ENCODE measurements around the gene CAPS.
"Not testable (repeated sequence)": the region's sequence is repeated elsewhere in the genome, so short reads cannot be mapped to it uniquely, and the experiment has no call there.

CAPS gene

DNA sequence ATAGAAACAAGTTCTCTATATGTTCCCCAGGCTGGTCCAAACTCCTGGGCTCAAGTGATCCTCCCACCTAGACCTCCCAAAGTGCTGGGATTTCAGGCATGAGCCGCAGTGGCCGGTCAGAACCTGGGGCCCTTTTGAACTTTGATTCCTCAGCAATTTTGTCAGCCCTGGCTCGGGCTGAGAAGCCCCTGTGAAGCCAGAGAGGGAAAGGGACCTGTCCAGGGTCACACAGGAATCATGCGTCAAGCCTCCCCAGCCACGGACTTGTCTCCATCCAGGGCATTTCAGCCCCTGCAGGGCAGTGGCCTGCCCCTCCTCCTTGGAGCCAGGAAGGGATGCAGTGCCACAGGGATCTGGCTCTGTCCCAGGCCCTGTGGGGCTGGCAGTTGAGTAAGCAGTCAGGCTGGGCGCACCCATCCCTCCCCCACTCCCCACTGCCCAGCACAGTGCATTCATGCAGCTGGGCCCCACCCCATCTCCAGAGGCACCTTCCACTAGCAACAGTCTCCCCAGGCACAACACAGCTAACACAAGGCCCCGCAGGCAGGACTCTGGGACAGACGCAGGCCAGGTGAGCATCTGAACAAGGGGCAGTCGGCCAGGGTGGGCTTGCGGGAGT, at the start of gene CAPS:
CAPS (plus strand) TSS at position 516 of the 619 bp plus-strand sequence. CDS start 153 bp downstream, outside the sequence.
- in situ Hi-C loops (cut with HindIII; ENCODE audit: low sequenced_read_pairs): no loop called here

DNA sequence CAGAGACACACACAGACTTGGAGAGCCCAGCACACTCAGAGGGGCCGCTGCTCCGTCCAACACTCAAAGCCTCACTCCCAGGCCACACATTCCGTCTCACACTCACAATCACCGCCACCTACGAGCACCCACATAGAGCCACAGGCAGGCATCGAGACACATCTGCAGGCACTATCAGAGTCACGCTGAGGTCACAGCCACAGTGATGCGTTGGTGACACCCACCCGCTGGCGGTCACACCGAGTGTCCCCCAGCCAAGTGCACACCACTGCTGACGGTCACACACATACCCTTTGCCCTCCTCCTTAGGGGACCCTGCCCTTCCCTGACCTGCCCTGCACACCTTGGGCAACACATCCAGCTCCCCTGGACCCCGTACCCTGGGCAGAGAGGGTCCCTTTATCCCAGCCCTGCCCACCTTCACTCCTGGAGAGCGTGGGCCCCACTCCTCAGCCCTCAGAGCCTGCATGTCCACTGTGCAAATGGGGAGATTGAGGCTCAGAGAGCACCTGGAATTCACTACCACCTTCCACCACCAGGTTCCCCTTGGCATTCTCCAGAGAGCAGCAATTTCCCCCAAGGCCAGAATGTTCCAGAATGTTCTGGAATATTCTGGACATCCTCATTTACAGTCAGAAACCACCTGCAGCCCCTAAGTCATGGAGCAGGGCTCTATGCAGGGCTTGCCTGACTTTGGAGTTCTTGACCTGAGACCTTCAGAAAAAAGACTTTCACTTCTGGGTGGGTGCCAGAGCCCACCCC, 49.1 kb upstream of the CAPS start:
- in situ Hi-C loops (cut with HindIII; ENCODE audit: low sequenced_read_pairs): no loop called here

DNA sequence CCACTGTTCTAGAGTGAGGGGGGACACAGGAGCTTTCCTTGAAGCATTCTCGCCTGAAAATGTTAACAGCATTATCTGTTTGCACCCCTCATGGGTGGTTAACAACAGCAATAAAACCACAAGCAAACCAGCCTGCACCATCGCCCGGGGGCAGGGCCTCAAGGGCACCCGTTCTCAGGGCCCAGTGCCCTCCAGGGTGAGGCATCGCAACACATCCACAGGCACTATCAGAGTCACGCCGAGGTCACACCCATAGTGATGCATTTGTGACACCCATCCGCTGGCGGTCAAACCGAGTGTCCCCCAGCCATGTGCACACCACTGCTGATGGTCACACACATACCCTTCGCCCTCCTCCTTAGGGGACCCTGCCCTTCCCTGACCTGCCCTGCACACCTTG, 48.3 kb upstream of the CAPS start:
- in situ Hi-C loops (cut with HindIII; ENCODE audit: low sequenced_read_pairs): no loop called here

DNA sequence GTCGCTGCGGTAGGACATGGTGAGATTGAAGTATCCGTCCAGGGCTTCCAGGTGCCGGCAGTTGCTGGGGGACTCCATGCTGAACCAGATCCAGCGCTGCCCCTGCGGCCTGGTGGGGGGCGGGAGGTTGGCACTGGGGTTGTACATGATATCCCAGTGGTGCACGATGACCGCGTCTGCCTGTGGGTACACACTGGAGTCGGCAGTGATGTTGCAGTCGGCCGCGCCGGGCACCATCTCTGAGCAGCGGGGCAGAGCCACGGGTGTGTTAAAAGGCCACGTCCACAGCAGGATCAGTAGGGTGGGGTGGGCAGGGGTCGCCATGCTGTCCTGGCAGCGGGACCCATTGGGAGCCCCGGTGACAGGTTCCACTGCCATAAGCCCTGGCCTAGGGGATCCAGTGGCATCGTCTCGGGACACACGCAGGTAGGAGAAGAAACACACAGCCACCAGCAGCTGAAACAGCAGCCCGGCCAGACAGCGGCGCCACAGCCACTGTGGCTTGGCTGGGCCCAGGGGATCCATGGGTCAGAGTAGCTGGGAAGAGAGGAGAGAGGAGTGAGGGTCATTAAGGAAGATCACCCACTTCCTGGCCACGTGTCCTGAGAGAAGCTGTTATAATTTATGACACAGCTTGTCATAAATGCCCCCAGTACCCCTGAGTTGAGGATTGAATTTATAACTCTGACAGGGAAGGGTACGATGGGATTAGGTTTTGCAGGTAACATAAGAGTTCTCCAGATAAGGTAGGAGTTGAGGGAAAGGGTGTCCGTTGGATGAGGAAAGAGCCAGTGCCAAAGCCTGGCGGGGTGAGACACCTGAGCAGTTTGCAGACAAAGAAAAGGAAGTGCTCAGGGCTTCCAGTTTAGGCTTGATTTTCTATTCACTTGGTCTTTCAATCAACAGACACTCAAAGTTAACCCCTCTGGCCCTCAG, 46.6 kb upstream of the CAPS start:
- in situ Hi-C loops (cut with HindIII; ENCODE audit: low sequenced_read_pairs): no loop called here

DNA sequence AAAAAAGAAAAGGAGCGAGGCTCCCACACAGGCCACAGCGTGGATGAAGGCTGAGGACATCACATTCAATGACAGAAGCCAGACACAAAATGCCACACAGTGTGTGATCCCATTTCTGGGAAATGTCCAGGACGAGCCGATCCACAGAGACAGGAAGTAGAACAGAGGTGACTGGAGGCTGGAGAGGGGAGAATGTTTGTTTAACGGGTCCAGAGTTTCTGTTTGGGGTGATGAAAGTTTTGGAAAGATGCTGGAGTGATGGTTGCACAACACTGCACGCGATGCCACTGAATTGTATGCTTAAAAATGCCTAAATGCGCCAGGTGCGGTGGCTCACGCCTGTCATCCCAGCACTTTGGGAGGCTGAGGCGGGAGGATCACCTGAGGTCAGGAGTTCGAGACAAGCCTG, 43.1 kb upstream of the CAPS start:
- in situ Hi-C loops (cut with HindIII; ENCODE audit: low sequenced_read_pairs): no loop called here

DNA sequence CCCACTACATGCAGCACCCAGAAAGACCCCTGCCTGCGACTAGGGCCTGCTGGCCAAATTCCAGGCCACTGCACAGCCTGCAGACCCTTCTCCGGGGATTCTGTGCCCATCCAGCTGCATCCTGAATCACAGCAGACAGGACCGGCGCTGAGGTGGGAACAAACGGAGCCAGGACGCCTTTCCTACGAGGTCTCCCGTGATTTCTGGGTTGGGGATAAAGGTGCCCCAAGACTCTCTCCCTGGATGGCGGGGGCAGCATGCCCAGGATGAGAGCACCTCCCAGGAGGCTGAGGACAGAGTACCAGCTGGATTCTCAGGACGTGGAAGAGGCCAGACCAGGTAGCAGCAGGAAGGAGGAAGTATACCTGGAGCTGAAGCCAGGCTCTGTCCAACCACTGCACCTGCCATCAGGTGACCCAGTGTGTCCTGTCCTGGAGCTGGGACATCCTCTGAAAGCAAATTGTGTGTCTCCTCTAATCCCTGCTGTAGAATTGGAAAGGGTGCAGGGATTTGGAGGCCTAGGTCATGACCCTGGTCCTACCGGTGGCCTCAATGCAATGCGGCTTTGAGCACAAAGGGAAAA, 40.3 kb upstream of the CAPS start:
- in situ Hi-C loops (cut with HindIII; ENCODE audit: low sequenced_read_pairs): no loop called here

DNA sequence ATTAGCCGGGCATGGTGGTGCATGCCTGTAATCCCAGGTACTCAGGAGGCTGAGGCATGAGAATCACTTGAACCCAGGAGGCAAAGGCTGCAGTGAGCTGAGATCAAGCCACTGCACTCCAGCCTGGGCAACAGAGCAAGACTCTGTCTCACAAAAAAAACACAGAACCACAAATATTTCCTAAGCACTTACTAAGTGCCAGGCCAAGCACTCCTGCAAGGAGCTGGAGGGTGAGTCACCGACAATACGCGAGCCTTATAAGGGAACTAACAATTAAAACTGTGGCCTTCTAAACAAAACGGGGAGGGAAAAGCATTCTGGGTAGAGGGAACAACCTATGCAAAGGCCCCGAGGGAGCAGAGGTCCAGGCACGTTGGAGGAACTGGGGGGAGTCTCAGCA, 39.6 kb upstream of the CAPS start:
- in situ Hi-C loops (cut with HindIII; ENCODE audit: low sequenced_read_pairs): not testable (repeated sequence)

DNA sequence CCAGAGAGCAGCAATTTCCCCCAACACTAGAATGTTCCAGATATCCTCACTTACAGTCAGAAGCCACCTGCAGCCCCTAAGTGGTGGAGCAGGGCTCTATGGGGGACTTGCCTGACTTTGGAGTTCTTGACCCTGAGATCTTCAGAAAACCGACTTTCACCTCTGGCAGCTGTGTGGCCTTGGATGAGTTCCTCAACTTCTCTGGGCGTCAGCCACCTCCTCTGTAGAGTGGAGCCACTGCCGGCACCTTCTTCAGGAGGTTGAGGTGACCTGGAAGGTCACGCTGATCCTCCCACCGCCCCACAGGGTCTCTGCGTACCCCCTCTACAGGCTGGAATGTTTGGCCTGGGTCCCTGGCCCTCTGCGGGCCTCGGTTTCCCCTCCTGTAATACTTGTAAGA, 36.6 kb upstream of the CAPS start:
- in situ Hi-C loops (cut with HindIII; ENCODE audit: low sequenced_read_pairs): no loop called here

DNA sequence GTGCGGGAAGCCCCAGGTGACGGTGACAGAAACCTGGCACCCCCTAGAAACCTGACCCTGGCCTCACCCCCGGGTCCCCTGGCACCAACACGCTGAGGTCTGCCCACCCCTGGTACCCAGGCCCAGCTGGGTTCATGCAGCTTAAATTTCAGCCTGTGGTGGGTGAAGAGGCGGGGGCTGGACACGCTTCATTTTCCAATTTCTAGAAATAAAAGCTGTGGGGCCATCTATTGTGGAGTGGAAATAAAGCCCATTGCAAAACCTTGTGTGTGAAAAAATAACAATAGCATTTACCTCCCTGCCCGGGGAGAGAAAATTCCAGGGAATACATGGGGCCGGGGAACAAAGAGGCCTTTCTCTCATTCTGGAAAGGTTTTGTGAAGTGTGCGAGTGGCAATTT, 36.2 kb upstream of the CAPS start:
- in situ Hi-C loops (cut with HindIII; ENCODE audit: low sequenced_read_pairs): no loop called here

DNA sequence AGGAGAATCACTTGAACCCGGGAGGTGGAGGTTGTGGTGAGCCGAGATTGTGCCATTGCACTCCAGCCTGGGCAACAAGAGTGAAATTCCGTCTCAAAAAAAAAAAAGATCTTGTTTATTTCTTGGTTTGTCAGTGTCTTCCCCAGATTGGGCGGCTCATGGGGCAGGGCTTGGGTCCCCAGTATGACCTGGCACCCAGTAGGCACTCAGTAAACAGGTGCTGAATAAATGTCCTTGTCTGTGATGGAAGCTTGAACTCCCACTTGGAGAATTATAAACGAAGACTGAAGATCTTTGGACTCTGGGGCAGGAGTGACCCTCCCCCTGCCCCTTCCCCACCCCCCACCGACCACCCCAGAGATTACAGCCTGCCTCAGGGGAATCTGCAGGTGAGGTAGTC, 33.9 kb upstream of the CAPS start:
- in situ Hi-C loops (cut with HindIII; ENCODE audit: low sequenced_read_pairs): no loop called here

DNA sequence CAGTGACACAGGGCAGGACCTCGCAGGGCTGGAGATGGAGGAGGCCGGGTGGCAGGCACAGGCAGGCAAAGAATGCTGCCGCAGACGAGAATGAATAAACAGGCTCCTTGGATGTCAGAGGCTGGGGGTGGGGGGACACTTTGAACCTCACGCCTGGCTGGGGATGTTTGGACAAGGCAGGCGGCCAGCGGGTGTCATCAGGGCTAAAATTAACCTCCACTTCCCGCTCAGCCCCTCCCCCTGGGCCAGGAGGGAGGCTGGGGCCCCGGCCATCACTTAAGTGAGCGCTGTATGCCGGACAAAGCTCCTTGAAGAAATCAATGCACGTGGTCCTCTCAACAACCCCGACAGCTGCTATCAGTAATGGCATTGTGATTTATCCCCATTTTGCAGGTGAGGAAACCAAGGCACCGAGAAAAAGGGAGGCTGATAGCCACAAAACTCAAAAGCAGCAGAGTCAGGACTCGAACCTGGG, 33.4 kb upstream of the CAPS start:
- in situ Hi-C loops (cut with HindIII; ENCODE audit: low sequenced_read_pairs): no loop called here

DNA sequence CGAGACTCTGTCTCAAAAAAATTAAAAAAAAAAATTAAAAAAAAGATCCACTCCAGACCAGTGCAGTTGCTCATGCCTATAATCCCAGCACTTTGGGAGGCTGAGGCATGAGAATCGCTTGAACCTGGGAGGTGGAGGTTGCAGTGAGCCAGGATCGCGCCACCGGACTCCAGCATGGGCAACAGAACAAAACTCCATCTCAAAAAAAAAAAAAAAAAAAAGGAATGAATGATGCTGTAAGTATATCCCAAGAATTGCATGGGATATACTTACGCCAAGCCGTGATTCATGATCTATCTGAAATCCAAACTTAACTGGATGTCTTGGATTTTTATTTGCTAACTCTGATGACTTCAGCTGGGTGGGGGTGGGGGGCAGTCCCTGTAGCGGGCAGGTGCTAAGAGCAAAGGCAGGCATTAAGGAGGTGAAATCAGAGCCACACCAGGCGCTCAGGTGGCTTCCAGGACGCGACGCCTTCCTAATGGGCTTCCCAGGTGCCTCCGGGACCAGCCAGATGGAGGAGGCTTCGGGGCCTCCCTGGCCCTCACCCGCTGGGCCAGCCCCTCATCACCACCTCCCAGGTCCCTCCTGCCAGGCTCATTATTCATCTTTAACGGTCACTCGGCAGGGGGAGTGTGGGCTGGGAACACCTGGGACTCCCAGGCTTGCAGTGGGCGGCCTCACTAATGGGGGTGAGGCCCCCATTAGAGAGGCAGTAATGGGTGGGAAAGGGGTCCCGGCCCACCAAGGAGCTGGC, 32.3 kb upstream of the CAPS start:
- in situ Hi-C loops (cut with HindIII; ENCODE audit: low sequenced_read_pairs): no loop called here

DNA sequence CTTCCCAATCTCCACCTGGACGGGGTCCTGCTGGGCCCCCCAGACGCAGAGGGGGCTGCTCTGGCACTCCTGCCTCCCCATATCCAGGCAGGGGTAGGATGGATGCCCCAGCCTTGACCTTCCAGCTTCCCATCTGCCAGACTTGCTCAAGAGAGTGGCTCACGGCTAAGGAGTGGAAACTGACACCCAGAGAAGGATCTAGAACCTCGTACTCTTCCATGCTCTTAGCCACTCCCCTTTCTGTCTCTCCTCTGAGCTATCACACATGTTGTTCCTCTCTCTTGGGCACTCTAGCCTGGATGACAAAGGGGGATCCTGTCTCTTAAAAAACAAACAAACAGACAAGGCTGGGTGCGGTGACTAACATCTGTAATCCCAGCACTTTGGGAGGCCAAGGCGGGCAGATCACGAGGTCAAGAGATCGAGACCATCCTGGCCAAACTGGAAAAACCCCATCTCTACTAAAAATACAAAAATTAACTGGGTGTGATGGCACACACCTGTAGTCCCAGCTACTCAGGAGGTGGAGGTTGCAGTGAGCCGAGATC, 31.6 kb upstream of the CAPS start:
- in situ Hi-C loops (cut with HindIII; ENCODE audit: low sequenced_read_pairs): no loop called here

DNA sequence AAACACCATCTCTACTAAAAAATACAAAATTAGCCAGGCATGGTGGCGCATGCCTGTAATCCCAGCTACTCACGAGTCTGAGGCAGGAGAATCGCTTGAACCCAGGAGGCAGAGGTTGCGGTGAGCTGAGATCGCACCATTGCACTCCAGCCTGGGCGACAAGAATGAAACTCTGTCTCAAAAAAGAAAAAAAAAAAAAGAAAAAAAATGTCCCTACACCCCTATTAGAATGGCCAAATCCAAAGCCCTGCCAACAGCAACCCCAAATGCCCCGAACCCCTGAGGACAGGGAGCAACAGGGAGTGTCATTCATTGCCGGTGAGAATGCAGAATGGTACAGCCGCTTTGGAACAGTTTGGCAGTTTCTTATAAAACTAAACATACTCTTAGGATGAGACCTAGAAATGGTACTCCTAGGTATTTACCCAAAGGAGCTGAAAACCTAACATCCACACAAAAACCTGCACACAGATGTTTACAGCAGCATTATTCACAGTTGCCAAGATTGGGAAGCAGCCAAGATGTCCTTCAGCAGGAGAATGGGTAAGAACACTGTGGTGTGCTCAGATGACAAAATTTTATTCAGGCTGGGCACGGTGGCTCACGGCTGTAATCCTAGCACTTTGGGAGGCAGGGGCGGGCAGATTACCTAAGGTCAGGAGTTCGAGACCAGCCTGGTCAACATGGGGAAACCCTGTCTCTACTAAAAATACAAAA, 30.7 kb upstream of the CAPS start:
- in situ Hi-C loops (cut with HindIII; ENCODE audit: low sequenced_read_pairs): not testable (repeated sequence)

DNA sequence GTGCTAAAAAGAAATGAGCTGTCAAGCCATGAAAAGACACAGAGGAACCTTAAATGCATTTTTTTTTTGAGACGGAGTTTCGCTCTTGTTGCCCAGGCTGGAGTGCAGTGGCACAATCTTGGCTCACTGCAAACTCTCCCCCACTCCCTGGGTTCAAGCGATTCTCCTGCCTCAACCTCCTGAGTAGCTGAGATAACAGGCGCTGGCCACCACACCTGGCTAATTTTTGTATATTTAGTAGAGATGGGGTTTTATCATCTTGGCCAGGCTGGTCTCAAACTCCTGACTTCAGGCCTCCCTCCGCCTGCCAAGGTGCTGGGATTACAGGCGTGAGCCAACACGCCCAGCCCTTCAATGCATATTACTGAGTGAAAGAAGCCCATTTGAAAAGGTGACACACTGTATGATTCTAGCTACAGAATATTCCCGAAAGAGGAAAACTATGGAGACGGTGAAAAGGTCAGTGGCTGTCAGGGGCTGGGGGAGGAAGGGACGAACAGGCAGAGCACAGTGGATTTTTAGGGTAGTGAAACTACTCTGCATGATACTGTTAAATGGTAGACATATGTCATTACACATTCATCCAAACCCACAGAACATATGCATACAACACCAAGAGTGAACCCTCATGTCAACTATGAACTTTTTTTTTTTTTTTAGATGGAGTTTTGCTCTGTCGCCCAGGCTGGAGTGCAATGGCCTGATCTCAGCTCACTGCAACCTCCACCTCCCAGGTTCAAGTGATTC, 29.8 kb upstream of the CAPS start:
- in situ Hi-C loops (cut with HindIII; ENCODE audit: low sequenced_read_pairs): not testable (repeated sequence)

DNA sequence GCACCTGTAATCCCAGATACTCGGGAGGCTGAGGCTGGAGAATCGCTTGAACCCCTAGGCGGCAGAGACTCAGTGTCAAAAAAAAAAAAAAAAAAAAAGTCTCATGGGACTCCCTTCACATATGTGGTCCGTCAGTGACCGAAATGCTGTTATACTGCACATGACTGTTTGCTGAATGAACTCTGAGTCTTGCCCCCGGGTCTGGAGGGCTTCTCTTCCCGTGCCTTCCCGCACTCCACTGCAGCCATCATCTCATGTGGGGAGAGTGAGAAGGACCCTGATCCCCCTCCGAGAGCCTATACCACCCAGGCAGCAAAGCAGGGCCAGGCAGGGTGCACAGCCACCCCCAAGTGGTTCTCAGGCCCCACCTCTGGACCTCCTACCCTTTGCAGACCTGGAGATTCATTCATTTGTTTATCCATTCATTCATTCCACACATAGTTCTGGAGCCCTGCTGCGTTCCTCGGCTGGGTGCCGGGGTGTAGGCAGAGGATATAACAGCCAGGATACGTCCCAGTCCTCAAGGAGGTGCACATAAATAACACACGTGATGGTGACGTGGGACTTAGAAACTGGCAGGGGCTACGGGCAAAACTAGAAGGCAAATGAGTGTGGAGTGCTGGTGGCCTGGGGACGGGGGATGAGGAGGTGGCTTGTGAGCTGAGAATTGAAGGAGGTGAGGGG, 24.6 kb upstream of the CAPS start:
- in situ Hi-C loops (cut with HindIII; ENCODE audit: low sequenced_read_pairs): no loop called here

DNA sequence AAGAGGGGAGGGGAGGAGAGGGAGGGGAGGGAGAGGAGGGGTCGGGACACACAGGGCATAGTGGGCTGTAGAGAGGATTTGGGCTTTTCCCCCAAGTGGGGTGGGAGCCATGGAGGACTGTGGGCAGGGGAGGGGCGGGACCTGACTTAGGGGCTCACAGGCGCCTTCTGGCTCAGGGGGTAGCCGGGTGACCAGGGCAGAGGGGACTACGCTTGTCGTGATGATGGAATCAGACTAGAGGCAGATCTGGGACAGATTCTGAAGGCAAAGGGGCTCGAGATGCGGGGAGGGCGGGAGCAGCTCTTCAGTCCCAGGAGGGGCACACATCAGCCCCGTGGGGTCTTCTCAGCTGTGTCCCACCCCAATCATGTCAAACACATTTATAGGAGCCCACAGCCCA, 24.0 kb upstream of the CAPS start:
- in situ Hi-C loops (cut with HindIII; ENCODE audit: low sequenced_read_pairs): no loop called here

DNA sequence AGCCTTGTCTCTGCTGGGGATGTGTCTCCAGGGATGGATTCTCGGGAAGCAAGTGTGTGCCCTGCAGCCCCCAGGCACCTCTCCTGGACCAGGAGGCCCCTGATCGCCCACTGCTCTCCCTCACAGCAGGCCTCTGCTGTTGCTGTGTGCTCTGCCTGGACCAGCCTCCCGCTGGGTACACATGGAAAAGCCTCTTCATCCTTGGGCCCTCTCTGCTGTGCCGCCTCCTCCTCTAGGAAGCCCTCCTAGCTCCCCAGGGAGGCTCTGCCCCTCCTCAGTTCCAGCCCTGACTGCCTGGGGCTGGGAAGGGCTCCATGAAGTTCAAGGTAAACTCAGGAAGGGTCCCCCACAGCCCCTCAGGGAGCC, 22.5 kb upstream of the CAPS start:
- in situ Hi-C loops (cut with HindIII; ENCODE audit: low sequenced_read_pairs): no loop called here
